Measurements from ENCODE around the gene PGAP6.

PGAP6 gene

GRCh38 chr16:414395-415169 is 32.8 kb upstream of the PGAP6 start:
- Histone ChIP-seq H3K4me3 (replicated peaks; ENCODE audit: low read depth, low read length) (no peak overlapping the region), H3K27me3 (replicated peaks; ENCODE audit: control insufficient read depth, insufficient read depth, low read length) (no peaks in the 10 kb centered on the region), H3K36me3 (ENCODE audit: control insufficient read depth, insufficient read depth, low read length) (peaks cover 3% of the 10 kb centered on the region; the same call in 1 of the 2 replicates)
- no peak for DNase-seq (ENCODE audit: extremely low read depth, insufficient read length)
- TF ChIP-seq CTCF (IDR thresholded peaks at IDR 0.05; ENCODE audit: insufficient read depth, low read length, poor library complexity, severe bottlenecking): no peak

- Histone ChIP-seq H3K27me3 (replicated peaks; ENCODE audit: control insufficient read depth, insufficient read depth, low read length) (no peaks in the 10 kb centered on the region), H3K4me3 (replicated peaks; ENCODE audit: low read depth, low read length) (no peak overlapping the region), H3K36me3 (ENCODE audit: control insufficient read depth, insufficient read depth, low read length) (peaks cover 3% of the 10 kb centered on the region; the same call in 1 of the 2 replicates)
- TF ChIP-seq CTCF (IDR thresholded peaks at IDR 0.05; ENCODE audit: insufficient read depth, low read length, poor library complexity, severe bottlenecking): no peak
- no peak for DNase-seq (ENCODE audit: extremely low read depth, insufficient read length)
These were observed 29.9 kb upstream of the PGAP6 start for GRCh38 chr16:411576-412265.

GRCh38 chr16:410516-411178 is 28.9 kb upstream of the PGAP6 start:
- no peak for TF ChIP-seq CTCF (IDR thresholded peaks at IDR 0.05; ENCODE audit: insufficient read depth, low read length, poor library complexity, severe bottlenecking)

GRCh38 chr16:407253-407652 is 25.5 kb upstream of the PGAP6 start:
- no peaks in the 10 kb centered on the region for H3K27me3 ChIP-seq (replicated peaks; ENCODE audit: control insufficient read depth, insufficient read depth, low read length)
- no peak for TF ChIP-seq CTCF (IDR thresholded peaks at IDR 0.05; ENCODE audit: insufficient read depth, low read length, poor library complexity, severe bottlenecking)
- no peak overlapping the region for H3K4me3 ChIP-seq (replicated peaks; ENCODE audit: low read depth, low read length)
- no peak for DNase-seq (ENCODE audit: extremely low read depth, insufficient read length)
- peaks cover 3% of the 10 kb centered on the region; the same call in 1 of the 2 replicates for H3K36me3 ChIP-seq (ENCODE audit: control insufficient read depth, insufficient read depth, low read length)

More at GRCh38 chr16:410516-411178, 28.9 kb upstream of the PGAP6 start:
- DNase-seq (ENCODE audit: extremely low read depth, insufficient read length): no peak
- peaks cover 3% of the 10 kb centered on the region; the same call in 1 of the 2 replicates for H3K36me3 ChIP-seq (ENCODE audit: control insufficient read depth, insufficient read depth, low read length)
- H3K4me3 ChIP-seq (replicated peaks; ENCODE audit: low read depth, low read length): no peak overlapping the region
- H3K27me3 ChIP-seq (replicated peaks; ENCODE audit: control insufficient read depth, insufficient read depth, low read length): no peaks in the 10 kb centered on the region

- no peak for DNase-seq (ENCODE audit: extremely low read depth, insufficient read length)
- Histone ChIP-seq H3K4me3 (replicated peaks; ENCODE audit: low read depth, low read length) (no peak overlapping the region), H3K36me3 (ENCODE audit: control insufficient read depth, insufficient read depth, low read length) (no peaks in the 10 kb centered on the region), H3K27me3 (replicated peaks; ENCODE audit: control insufficient read depth, insufficient read depth, low read length) (no peaks in the 10 kb centered on the region)
- TF ChIP-seq CTCF (IDR thresholded peaks at IDR 0.05; ENCODE audit: insufficient read depth, low read length, poor library complexity, severe bottlenecking): no peak
These were observed 24.0 kb upstream of the PGAP6 start for GRCh38 chr16:405548-406506.
